Stimulated activated effector memory CD8-positive, alpha-beta T cell treated with anti-CD3 and anti-CD28 coated beads, Interleukin-12 subunit alpha, Interleukin-12 subunit beta, amount 100 ng/mL, for 72 hours (primary cell): ENCODE data around the gene DCAF5.
A peak's percentile ranks its signal among the peaks of the same experiment; 100 is the strongest.
"Not testable (repeated sequence)": the region's sequence is repeated elsewhere in the genome, so short reads cannot be mapped to it uniquely, and the experiment has no call there.

Source experiments
- ATAC-seq: fragments of 150-1000 bp; cut with Tn5 transposase; 2 replicates; pipeline ENCODE4 v1.10.0; 2021
- DNase-seq, 2 donors: peaks; one replicate each; pipeline ENCODE4 v3.0.0; 2021 to 2022; ENCODE audit warnings: low spot score in 2 of 2
- H3K27ac Mint-ChIP-seq: one replicate; pipeline ENCODE4 v1.8.0; 2022; ENCODE audit warnings: mild to moderate bottlenecking, mixed read lengths
- H3K36me3 Mint-ChIP-seq: one replicate; pipeline ENCODE4 v1.8.0; 2022; ENCODE audit warnings: mild to moderate bottlenecking, mixed read lengths
- H3K4me1 Mint-ChIP-seq: one replicate; pipeline ENCODE4 v1.8.0; 2022; ENCODE audit warnings: mixed read lengths
- H3K4me3 Mint-ChIP-seq: one replicate; pipeline ENCODE4 v1.8.0; 2022; ENCODE audit warnings: mild to moderate bottlenecking, mixed read lengths
- H3K9me3 Mint-ChIP-seq: one replicate; pipeline ENCODE4 v1.8.0; 2022; ENCODE audit warnings: mixed read lengths

The DCAF5 gene

DNA sequence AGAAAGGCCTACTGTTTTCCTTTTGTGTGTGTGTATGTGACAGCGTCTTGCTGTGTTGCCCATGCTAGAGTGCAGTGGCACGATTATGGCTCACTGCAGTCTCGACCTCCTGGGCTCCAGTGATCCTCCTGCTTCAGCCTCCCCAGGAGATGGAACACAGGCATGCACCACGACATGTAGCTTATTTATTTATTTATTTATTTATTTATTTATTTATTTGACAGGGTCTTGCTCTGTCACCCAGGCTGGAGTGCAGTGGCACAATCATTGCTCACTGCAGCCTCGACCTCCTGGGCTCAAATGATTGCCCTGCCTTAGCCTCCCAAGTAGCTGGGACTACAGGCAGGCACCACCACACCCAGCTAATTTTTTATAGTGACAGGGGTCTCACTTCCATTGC is 75.7 kb downstream of the DCAF5 start:
- Mint-ChIP-seq H3K36me3 (peaks cover 55% of the 10 kb centered on the region), H3K4me1 (peaks cover 31% of the 10 kb centered on the region)
- not testable (repeated sequence) for ATAC-seq, DNase-seq, H3K27ac Mint-ChIP-seq, H3K4me3 Mint-ChIP-seq, H3K9me3 Mint-ChIP-seq

- no peak for DNase-seq
- Mint-ChIP-seq H3K9me3 (no peaks in the 10 kb centered on the region), H3K4me1 (peaks cover 31% of the 10 kb centered on the region), H3K36me3 (peaks cover 56% of the 10 kb centered on the region), H3K4me3 (no peak overlapping the region), H3K27ac (no peak overlapping the region)
- no peak for ATAC-seq
Observed at GRCh38 chr14:69076341-69076740, 76.6 kb downstream of the DCAF5 start.

DNA sequence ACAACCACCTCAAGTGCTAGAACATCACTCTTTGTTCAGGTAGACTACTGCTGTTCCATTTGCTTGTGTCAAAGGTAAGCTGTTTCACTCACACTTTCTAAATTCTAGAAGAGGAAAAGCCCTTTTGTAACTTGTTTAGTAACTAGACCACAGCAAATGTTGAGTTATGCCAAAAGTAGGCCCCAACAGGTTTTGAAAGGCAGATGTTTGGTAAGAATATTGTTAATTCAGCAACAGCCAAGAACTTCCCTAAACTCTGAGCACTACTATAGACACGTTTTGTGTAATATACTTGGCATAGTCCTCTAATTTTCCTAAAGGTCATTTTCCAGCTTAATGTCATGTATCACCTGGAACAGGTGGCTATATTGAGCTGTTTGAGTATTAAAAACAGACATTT is 79.0 kb downstream of the DCAF5 start:
- H3K27ac Mint-ChIP-seq = peak overlapping the region; percentile 41
- no peaks in the 10 kb centered on the region for H3K9me3 Mint-ChIP-seq
- peaks cover 65% of the 10 kb centered on the region for H3K36me3 Mint-ChIP-seq
- no peak overlapping the region for H3K4me3 Mint-ChIP-seq
- no peak for ATAC-seq
- DNase-seq = no peak
- peaks cover 25% of the 10 kb centered on the region for H3K4me1 Mint-ChIP-seq

GRCh38 chr14:69073429-69073828 is 79.5 kb downstream of the DCAF5 start:
- H3K9me3 Mint-ChIP-seq = no peaks in the 10 kb centered on the region
- DNase-seq = no peak
- peaks cover 21% of the 10 kb centered on the region for H3K4me1 Mint-ChIP-seq
- peaks cover 66% of the 10 kb centered on the region for H3K36me3 Mint-ChIP-seq
- peak overlapping the region; percentile 4 for H3K27ac Mint-ChIP-seq
- H3K4me3 Mint-ChIP-seq = no peak overlapping the region
- ATAC-seq = no peak

DNA sequence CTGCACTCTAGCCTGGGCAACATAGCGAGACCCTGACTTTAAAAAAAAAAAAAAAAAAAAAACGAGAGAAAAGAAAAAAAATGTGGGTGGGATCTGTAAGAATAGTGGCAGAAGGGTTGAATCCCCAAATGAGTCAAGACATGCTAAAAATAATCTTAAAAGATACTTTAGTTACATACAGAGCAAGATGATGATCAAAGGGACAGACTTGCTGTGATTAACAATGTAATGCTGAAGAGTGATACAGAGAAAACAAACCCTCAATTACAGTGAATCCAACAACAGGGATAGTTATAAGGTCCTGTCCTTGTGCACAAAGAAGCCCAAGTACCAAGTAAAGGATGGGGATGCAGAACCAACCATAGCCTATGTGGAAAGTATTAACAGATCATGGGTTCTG is 80.3 kb downstream of the DCAF5 start:
- H3K4me3 Mint-ChIP-seq = no peak overlapping the region
- H3K9me3 Mint-ChIP-seq = no peaks in the 10 kb centered on the region
- peaks cover 74% of the 10 kb centered on the region for H3K36me3 Mint-ChIP-seq
- peak overlapping the region; percentile 4 for H3K27ac Mint-ChIP-seq
- ATAC-seq = peak; percentile 32
- DNase-seq = no peak
- peaks cover 23% of the 10 kb centered on the region for H3K4me1 Mint-ChIP-seq

DNA sequence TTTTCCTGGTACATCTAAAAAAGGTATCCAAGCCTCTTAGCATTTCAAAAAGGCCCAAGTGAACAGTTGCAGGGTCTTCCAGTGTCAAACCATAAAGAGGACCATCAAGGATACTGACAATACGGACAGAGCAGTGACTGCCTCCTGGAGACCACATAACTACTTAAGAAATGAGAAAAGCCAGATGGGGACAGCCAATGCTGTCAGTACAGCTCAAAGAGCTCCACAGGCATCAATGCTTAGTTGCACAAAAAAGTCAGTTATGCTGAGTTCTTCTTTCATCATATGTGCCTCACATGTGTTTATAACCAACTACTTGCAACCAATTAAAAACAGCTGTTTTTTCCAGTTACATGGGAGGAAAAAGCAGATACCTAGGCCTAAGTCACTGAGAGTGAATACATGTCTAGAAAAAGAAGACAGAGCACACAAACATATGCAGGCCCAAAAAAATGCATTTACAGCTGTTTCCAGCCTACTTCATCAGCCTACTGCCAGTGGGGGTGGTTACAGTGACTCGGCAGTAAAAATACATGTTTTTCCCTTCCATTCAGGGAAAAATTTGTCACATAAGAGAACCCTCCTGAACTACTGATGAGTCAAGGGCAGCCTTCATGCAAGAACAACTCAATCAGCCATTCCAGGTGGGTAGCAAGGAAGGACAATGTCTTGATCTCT is 84.0 kb downstream of the DCAF5 start:
- no peak for DNase-seq
- Mint-ChIP-seq H3K9me3 (no peaks in the 10 kb centered on the region), H3K4me1 (peaks cover 39% of the 10 kb centered on the region), H3K27ac (peak overlapping the region; percentile 40), H3K36me3 (peaks cover 77% of the 10 kb centered on the region), H3K4me3 (no peak overlapping the region)
- no peak for ATAC-seq

DNA sequence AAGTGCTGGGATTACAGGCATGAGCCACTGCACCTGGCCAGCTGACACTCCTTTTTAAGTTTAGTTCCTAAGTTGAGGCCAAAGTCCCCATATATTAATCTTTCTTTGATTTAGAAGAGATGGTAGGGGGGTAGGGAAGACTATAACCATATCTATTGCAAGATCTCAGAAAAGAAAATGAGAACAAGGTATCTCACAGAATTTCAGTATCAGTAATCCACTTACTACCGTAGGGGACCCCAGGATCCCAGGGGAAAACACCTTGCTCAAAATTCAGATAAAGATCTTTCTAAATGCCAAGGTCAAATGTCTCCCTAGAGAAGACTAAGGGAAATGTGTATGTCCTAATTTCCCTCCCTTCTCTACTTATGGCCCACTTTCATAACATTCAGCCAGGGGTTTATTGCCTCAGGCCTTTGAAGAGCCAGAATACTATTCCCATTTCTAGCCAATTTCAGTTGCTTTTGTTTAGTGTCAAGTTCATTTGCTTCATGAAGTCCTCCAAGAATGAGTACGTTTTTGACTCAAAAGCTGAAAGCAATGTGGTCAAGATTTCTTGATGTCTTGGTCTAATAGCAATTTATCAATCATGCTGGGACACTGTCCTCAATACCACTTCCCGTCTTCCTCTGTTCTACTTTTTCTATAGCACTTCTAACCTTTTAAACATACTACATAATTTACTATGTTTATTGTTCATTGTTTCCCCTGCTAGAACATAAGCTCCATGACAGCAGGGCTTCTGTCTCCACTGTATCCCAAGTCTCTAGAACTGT is 86.3 kb downstream of the DCAF5 start:
- Mint-ChIP-seq H3K36me3 (peaks cover 75% of the 10 kb centered on the region), H3K27ac (peak overlapping the region; percentile 21), H3K9me3 (no peaks in the 10 kb centered on the region), H3K4me1 (peaks cover 27% of the 10 kb centered on the region), H3K4me3 (no peak overlapping the region)
- DNase-seq (no peak), ATAC-seq (peak; percentile 93)

- not testable (repeated sequence) for H3K9me3 Mint-ChIP-seq, DNase-seq, H3K4me3 Mint-ChIP-seq, ATAC-seq
- H3K36me3 Mint-ChIP-seq = peaks cover 75% of the 10 kb centered on the region
- H3K27ac Mint-ChIP-seq = peak overlapping the region; percentile 21
- peaks cover 27% of the 10 kb centered on the region for H3K4me1 Mint-ChIP-seq
Observed at GRCh38 chr14:69065934-69066333, 87.0 kb downstream of the DCAF5 start.

DNA sequence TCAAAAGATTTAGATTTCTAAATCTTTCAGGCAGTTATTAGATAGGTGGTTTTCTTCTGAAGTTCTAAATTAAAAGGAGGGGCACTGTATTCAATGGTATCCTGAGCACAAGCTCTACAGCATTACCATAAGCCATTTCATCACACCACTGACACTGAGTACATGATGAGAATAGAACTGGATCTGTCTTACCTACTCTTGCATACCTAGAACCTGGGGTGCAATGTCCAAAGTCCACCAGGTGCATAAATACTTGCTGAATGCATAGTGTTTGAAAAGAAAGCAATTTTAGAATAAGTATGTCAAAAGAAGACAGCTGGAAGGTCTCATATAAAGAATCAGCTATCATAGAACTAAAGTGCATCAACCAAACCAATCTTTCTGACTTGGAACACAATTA is 88.3 kb downstream of the DCAF5 start:
- H3K27ac Mint-ChIP-seq = no peak overlapping the region
- ATAC-seq = no peak
- peaks cover 27% of the 10 kb centered on the region for H3K4me1 Mint-ChIP-seq
- peaks cover 78% of the 10 kb centered on the region for H3K36me3 Mint-ChIP-seq
- H3K9me3 Mint-ChIP-seq = no peaks in the 10 kb centered on the region
- no peak overlapping the region for H3K4me3 Mint-ChIP-seq
- no peak for DNase-seq

DNA sequence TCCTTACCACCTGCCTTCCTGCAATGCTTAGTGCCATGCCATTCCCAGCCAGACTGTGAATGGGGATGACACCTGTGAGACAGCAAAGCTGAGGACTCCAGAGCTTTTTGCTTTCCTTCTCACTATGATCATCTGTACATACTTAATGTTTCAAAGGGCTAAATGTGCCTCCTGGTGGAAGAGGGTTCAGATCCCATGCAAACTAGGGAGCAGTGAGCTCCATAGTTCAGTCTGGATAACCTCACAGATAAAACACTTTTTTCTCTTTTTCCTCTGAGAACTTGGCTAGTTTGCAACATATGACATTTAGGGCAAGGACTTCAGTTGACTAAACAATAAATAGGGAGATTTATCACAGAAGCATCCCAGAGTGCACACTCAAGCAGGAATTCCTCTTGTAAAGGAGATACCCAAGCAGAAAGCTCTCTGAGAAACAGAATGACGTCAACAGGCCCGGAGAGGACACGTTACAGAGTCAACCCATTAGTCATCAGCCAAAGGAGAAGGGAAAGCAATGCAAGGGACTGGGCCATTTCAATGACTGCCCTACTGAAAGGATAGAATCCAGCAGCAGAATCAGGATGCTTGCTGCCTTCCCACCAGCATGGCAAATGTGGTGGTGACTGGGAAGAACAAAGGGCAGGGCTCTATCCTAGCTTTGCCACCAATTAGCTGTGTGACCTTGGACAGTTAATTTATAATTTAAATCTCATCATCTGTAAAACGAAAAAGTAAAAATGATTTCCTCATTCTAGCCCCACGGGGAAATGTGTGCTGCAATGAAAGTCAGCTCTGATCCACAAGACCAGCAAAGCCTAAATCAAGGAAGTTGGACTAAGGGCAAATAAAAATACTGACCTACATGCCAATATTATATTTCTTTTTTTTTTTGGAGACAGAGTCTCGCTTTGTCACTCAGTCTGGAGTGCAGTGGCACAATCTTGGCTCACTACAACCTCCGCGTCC is 93.0 kb downstream of the DCAF5 start:
- H3K9me3 Mint-ChIP-seq = no peaks in the 10 kb centered on the region
- H3K27ac Mint-ChIP-seq = peak overlapping the region; percentile 50
- no peak overlapping the region for H3K4me3 Mint-ChIP-seq
- H3K4me1 Mint-ChIP-seq = peaks cover 30% of the 10 kb centered on the region
- no peak for DNase-seq
- ATAC-seq = no peak
- peaks cover 87% of the 10 kb centered on the region for H3K36me3 Mint-ChIP-seq

GRCh38 chr14:69055999-69056788 is 96.7 kb downstream of the DCAF5 start:
- Mint-ChIP-seq H3K4me3 (no peak overlapping the region), H3K9me3 (no peaks in the 10 kb centered on the region), H3K27ac (peak overlapping the region; percentile 83), H3K4me1 (peaks cover 44% of the 10 kb centered on the region), H3K36me3 (peaks cover 88% of the 10 kb centered on the region)
- DNase-seq = no peak
- ATAC-seq = no peak

GRCh38 chr14:69055125-69055524 is 97.8 kb downstream of the DCAF5 start:
- H3K9me3 Mint-ChIP-seq = no peaks in the 10 kb centered on the region
- DNase-seq (no peak), ATAC-seq (peak; percentile 74)
- H3K27ac Mint-ChIP-seq = no peak overlapping the region
- peaks cover 77% of the 10 kb centered on the region for H3K36me3 Mint-ChIP-seq
- no peak overlapping the region for H3K4me3 Mint-ChIP-seq
- H3K4me1 Mint-ChIP-seq = peaks cover 44% of the 10 kb centered on the region

GRCh38 chr14:69054030-69054429 is 98.9 kb downstream of the DCAF5 start:
- Mint-ChIP-seq H3K27ac (no peak overlapping the region), H3K4me1 (peaks cover 41% of the 10 kb centered on the region), H3K36me3 (peaks cover 66% of the 10 kb centered on the region), H3K9me3 (no peaks in the 10 kb centered on the region), H3K4me3 (no peak overlapping the region)
- DNase-seq (no peak), ATAC-seq (no peak)

- Mint-ChIP-seq H3K27ac (peak overlapping the region; percentile 21), H3K9me3 (no peaks in the 10 kb centered on the region), H3K4me3 (no peak overlapping the region), H3K4me1 (peaks cover 23% of the 10 kb centered on the region), H3K36me3 (peaks cover 48% of the 10 kb centered on the region)
- no peak for ATAC-seq
- DNase-seq = no peak
Observed at GRCh38 chr14:69052181-69052601, 100.7 kb downstream of the DCAF5 start.
